ENCODE data around the gene PLEKHG4B. TPM values are rescaled to one million over a fixed set of nuclear protein-coding genes. Genes with fewer than 3 reads are reported as not detected.

The PLEKHG4B gene
- total and polyA plus RNA-seq, 4 donors, result 4.2 to 18.2 (median 13.7) TPM

GRCh38 chr5:79263-79662 lies 12.7 kb upstream of the PLEKHG4B start:
- Histone ChIP-seq H3K4me3 (ENCODE audit: low read depth, low read length) (no peak overlapping the region), H3K36me3 (ENCODE audit: control insufficient read depth, insufficient read depth, low read length) (peaks cover 10% of the 10 kb centered on the region), H3K9me3 (ENCODE audit: control insufficient read depth, insufficient read depth, low read length) (no peaks in the 10 kb centered on the region), H3K27me3 (ENCODE audit: control insufficient read depth, insufficient read depth, low read length) (no peaks in the 10 kb centered on the region), H3K27ac (ENCODE audit: low read depth, low read length) (no peak overlapping the region), H3K4me1 (ENCODE audit: control insufficient read depth, insufficient read depth, low read length) (peaks cover 23% of the 10 kb centered on the region)
- 78% methylated on average over 9 of the region's 10 CpGs for WGBS (ENCODE audit: insufficient coverage)
- no peak for DNase-seq (ENCODE audit: low read depth in 4 of 6, low spot score in 6 of 6)

- no peak for DNase-seq (ENCODE audit: low read depth in 4 of 6, low spot score in 6 of 6)
- Histone ChIP-seq H3K27ac (ENCODE audit: low read depth, low read length) (no peak overlapping the region), H3K4me3 (ENCODE audit: low read depth, low read length) (no peak overlapping the region), H3K36me3 (ENCODE audit: control insufficient read depth, insufficient read depth, low read length) (peaks cover 10% of the 10 kb centered on the region), H3K4me1 (ENCODE audit: control insufficient read depth, insufficient read depth, low read length) (peaks cover 23% of the 10 kb centered on the region), H3K27me3 (ENCODE audit: control insufficient read depth, insufficient read depth, low read length) (no peaks in the 10 kb centered on the region), H3K9me3 (ENCODE audit: control insufficient read depth, insufficient read depth, low read length) (no peaks in the 10 kb centered on the region)
- WGBS (ENCODE audit: insufficient coverage), result 94% methylated on average over 3 of the region's 5 CpGs
Measured at GRCh38 chr5:79821-80220, 12.1 kb upstream of the PLEKHG4B start.

GRCh38 chr5:81391-82021 lies 10.5 kb upstream of the PLEKHG4B start:
- Histone ChIP-seq H3K27ac (ENCODE audit: low read depth, low read length) (no peak overlapping the region), H3K4me3 (ENCODE audit: low read depth, low read length) (no peak overlapping the region), H3K9me3 (ENCODE audit: control insufficient read depth, insufficient read depth, low read length) (no peaks in the 10 kb centered on the region), H3K36me3 (ENCODE audit: control insufficient read depth, insufficient read depth, low read length) (peaks cover 8% of the 10 kb centered on the region), H3K27me3 (ENCODE audit: control insufficient read depth, insufficient read depth, low read length) (no peaks in the 10 kb centered on the region), H3K4me1 (ENCODE audit: control insufficient read depth, insufficient read depth, low read length) (peaks cover 23% of the 10 kb centered on the region)
- no peak for DNase-seq (ENCODE audit: low read depth in 4 of 6, low spot score in 6 of 6)
- WGBS (ENCODE audit: insufficient coverage), result 72% methylated on average over 19 of the region's 19 CpGs

GRCh38 chr5:82097-82496 lies 9.9 kb upstream of the PLEKHG4B start:
- WGBS (ENCODE audit: insufficient coverage), result 43% methylated on average over 9 of the region's 9 CpGs
- Histone ChIP-seq H3K27me3 (ENCODE audit: control insufficient read depth, insufficient read depth, low read length) (no peaks in the 10 kb centered on the region), H3K27ac (ENCODE audit: low read depth, low read length) (no peak overlapping the region), H3K36me3 (ENCODE audit: control insufficient read depth, insufficient read depth, low read length) (peaks cover 7% of the 10 kb centered on the region), H3K9me3 (ENCODE audit: control insufficient read depth, insufficient read depth, low read length) (no peaks in the 10 kb centered on the region), H3K4me3 (ENCODE audit: low read depth, low read length) (no peak overlapping the region), H3K4me1 (ENCODE audit: control insufficient read depth, insufficient read depth, low read length) (peaks cover 23% of the 10 kb centered on the region)
- no peak for DNase-seq (ENCODE audit: low read depth in 4 of 6, low spot score in 6 of 6)

GRCh38 chr5:82570-82969 lies 9.4 kb upstream of the PLEKHG4B start:
- WGBS (ENCODE audit: insufficient coverage), result 37% methylated on average over 6 of the region's 10 CpGs
- no peak for DNase-seq (ENCODE audit: low read depth in 4 of 6, low spot score in 6 of 6)
- H3K36me3 ChIP-seq (ENCODE audit: control insufficient read depth, insufficient read depth, low read length), result peaks cover 7% of the 10 kb centered on the region

GRCh38 chr5:83029-83428 lies 8.9 kb upstream of the PLEKHG4B start:
- H3K27ac ChIP-seq (ENCODE audit: low read depth, low read length), result no peak overlapping the region
- H3K4me1 ChIP-seq (ENCODE audit: control insufficient read depth, insufficient read depth, low read length), result peaks cover 17% of the 10 kb centered on the region
- no peak overlapping the region for H3K4me3 ChIP-seq (ENCODE audit: low read depth, low read length)
- H3K9me3 ChIP-seq (ENCODE audit: control insufficient read depth, insufficient read depth, low read length), result no peaks in the 10 kb centered on the region
- no peak for DNase-seq (ENCODE audit: low read depth in 4 of 6, low spot score in 6 of 6)
- no peaks in the 10 kb centered on the region for H3K27me3 ChIP-seq (ENCODE audit: control insufficient read depth, insufficient read depth, low read length)
- peaks cover 7% of the 10 kb centered on the region for H3K36me3 ChIP-seq (ENCODE audit: control insufficient read depth, insufficient read depth, low read length)
- WGBS (ENCODE audit: insufficient coverage), result 66% methylated on average over 11 of the region's 13 CpGs

More at GRCh38 chr5:82570-82969, 9.4 kb upstream of the PLEKHG4B start:
- Histone ChIP-seq H3K27ac (ENCODE audit: low read depth, low read length) (no peak overlapping the region), H3K4me3 (ENCODE audit: low read depth, low read length) (no peak overlapping the region), H3K9me3 (ENCODE audit: control insufficient read depth, insufficient read depth, low read length) (no peaks in the 10 kb centered on the region), H3K4me1 (ENCODE audit: control insufficient read depth, insufficient read depth, low read length) (peaks cover 22% of the 10 kb centered on the region), H3K27me3 (ENCODE audit: control insufficient read depth, insufficient read depth, low read length) (no peaks in the 10 kb centered on the region)

GRCh38 chr5:85334-85995 lies 6.5 kb upstream of the PLEKHG4B start:
- no peaks in the 10 kb centered on the region for H3K27me3 ChIP-seq (ENCODE audit: control insufficient read depth, insufficient read depth, low read length)
- no peak overlapping the region for H3K4me3 ChIP-seq (ENCODE audit: low read depth, low read length)
- H3K36me3 ChIP-seq (ENCODE audit: control insufficient read depth, insufficient read depth, low read length), result peaks cover 7% of the 10 kb centered on the region
- H3K9me3 ChIP-seq (ENCODE audit: control insufficient read depth, insufficient read depth, low read length), result no peaks in the 10 kb centered on the region
- WGBS (ENCODE audit: insufficient coverage), result 88% methylated on average over 14 of the region's 22 CpGs
- peaks cover 9% of the 10 kb centered on the region for H3K4me1 ChIP-seq (ENCODE audit: control insufficient read depth, insufficient read depth, low read length)
- DNase-seq (ENCODE audit: low read depth in 4 of 6, low spot score in 6 of 6), result no peak
- no peak overlapping the region for H3K27ac ChIP-seq (ENCODE audit: low read depth, low read length)

GRCh38 chr5:89337-90286 lies 2.4 kb upstream of the PLEKHG4B start:
- WGBS (ENCODE audit: insufficient coverage), result 94% methylated on average over 14 of the region's 17 CpGs
- Histone ChIP-seq H3K36me3 (ENCODE audit: control insufficient read depth, insufficient read depth, low read length) (peaks cover 4% of the 10 kb centered on the region), H3K4me1 (ENCODE audit: control insufficient read depth, insufficient read depth, low read length) (peaks cover 20% of the 10 kb centered on the region), H3K27me3 (ENCODE audit: control insufficient read depth, insufficient read depth, low read length) (peaks cover 4% of the 10 kb centered on the region), H3K4me3 (ENCODE audit: low read depth, low read length) (no peak overlapping the region), H3K27ac (ENCODE audit: low read depth, low read length) (no peak overlapping the region), H3K9me3 (ENCODE audit: control insufficient read depth, insufficient read depth, low read length) (no peaks in the 10 kb centered on the region)
- no peak for DNase-seq (ENCODE audit: low read depth in 4 of 6, low spot score in 6 of 6)

- Histone ChIP-seq H3K36me3 (ENCODE audit: control insufficient read depth, insufficient read depth, low read length) (peaks cover 7% of the 10 kb centered on the region), H3K9me3 (ENCODE audit: control insufficient read depth, insufficient read depth, low read length) (no peaks in the 10 kb centered on the region), H3K27ac (ENCODE audit: low read depth, low read length) (peak overlapping the region; percentile 47), H3K27me3 (ENCODE audit: control insufficient read depth, insufficient read depth, low read length) (peaks cover 4% of the 10 kb centered on the region), H3K4me1 (ENCODE audit: control insufficient read depth, insufficient read depth, low read length) (peaks cover 27% of the 10 kb centered on the region), H3K4me3 (ENCODE audit: low read depth, low read length) (no peak overlapping the region)
- DNase-seq (ENCODE audit: low read depth in 4 of 6, low spot score in 6 of 6), result peak in 1 of 6 donors; percentile 27
- WGBS (ENCODE audit: insufficient coverage), result 66% methylated on average over 16 of the region's 18 CpGs
Measured at GRCh38 chr5:90590-91547, 1.1 kb upstream of the PLEKHG4B start.
